Aorta (tissue), 5 donors: ENCODE measurements around the gene LCE7A. TPM values are rescaled to one million over a fixed set of nuclear protein-coding genes. Genes with fewer than 3 reads are reported as not detected.

Source experiments
- ATAC-seq: fragments of 200-7000 bp; cut with Tn5 transposase; one replicate; pipeline ENCODE4 v1.9.1; 2022; ENCODE audit warnings: moderate library complexity; ENCODE audit not compliant: low FRiP score
- DNase-seq, 2 donors: peaks; one replicate each; pipeline ENCODE4 v3.0.0-alpha.2; 2020
- H3K27ac ChIP-seq, 2 donors: one replicate each; pipeline ENCODE4 v1.5.1; 2013; ENCODE audit warnings: low read length in 2 of 2, mild to moderate bottlenecking in 2 of 2, moderate library complexity in 2 of 2, control low read depth in 1 of 2, inconsistent platforms in 1 of 2, low read depth in 1 of 2
- H3K27me3 ChIP-seq, 2 donors: one replicate each; pipeline ENCODE4 v1.6.1; 2013; ENCODE audit warnings: control low read depth in 1 of 2, low read length in 1 of 2, mild to moderate bottlenecking in 1 of 2, moderate library complexity in 1 of 2; ENCODE audit not compliant: insufficient read depth in 2 of 2, control insufficient read depth in 1 of 2
- H3K36me3 ChIP-seq, 2 donors: one replicate each; pipeline ENCODE4 v1.6.1; 2013; ENCODE audit warnings: control low read depth in 1 of 2, low read length in 1 of 2, mild to moderate bottlenecking in 1 of 2; ENCODE audit not compliant: insufficient read depth in 2 of 2, control insufficient read depth in 1 of 2
- H3K4me1 ChIP-seq, 2 donors: one replicate each; pipeline ENCODE4 v1.6.1; 2013; ENCODE audit warnings: low read length in 2 of 2, control low read depth in 1 of 2, mild to moderate bottlenecking in 1 of 2, moderate library complexity in 1 of 2; ENCODE audit not compliant: insufficient read depth in 2 of 2, control insufficient read depth in 1 of 2
- H3K4me3 ChIP-seq, 2 donors: one replicate each; pipeline ENCODE4 v1.5.1; 2013; ENCODE audit warnings: low read length in 2 of 2, control low read depth in 1 of 2, mild to moderate bottlenecking in 1 of 2
- H3K9me3 ChIP-seq: one replicate; pipeline ENCODE4 v1.6.1; 2013; ENCODE audit warnings: mild to moderate bottlenecking, low read length; ENCODE audit not compliant: control insufficient read depth
- WGBS, 2 donors: extraction: QIAGEN DNeasy Blood & Tissue Kit; methylation state at CpG; one replicate each; pipeline ENCODE4 v1.1.7; 2013; 5-methylcytosine and 5-hydroxymethylcytosine counted together
- intact Hi-C, 2 donors: fragments of 100-400 bp; cut with DNase I; formaldehyde crosslinking; loops; one replicate each; pipeline versions ENCODE4 v1.14.2 to v1.15.0; 2022
- polyA plus RNA-seq, 2 donors: library from polyadenylated mRNA; stranded (reverse); fragments of 200-250 nt; gene quantifications; one replicate each; pipeline ENCODE4 v1.2.3, GENCODE V29; 2013
- total RNA-seq, 2 donors: library from RNA; stranded (reverse); fragmentation: NEBNext Ultra II Directional; extraction: Animal tissue kit (Norgen Biotek cat#: 25700); gene quantifications; one replicate each; pipeline ENCODE4 v1.2.1, GENCODE V29; 2021
- donor health status: healthy with polysubstance abuse.
- donor health status: Bipolar disorder and iron deficiency.
- donor health status: DM: no; HTN: no; CAD: no.
- donor health status: DM: no; HTN: no; CAD: no.
- donor health status: DM: yes; HTN: yes; CAD: no.

Gene LCE7A
- total and polyA plus RNA-seq, 4 donors: not detected

DNA sequence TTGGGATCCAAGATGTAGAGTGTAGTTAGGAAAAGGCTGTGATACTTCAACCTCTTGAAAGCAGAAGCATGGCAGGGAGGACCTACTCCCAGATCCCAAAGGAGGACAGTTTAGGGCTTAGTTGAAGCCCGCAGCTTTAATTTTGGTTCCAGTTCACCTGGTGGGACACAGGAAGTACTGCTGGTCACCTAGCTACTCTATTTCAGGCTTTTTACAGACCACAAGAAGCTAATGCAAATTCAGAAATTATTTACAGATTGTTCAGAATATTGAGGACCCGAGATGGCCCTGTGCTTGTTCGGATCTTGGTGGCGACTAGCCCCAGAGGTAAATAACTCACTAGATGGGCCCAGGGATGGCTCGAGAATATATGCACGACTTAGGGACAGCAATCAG, 11.9 kb downstream of the LCE7A start:
- intact Hi-C loops: loop anchor here in 1 of 2 donors (5.0 kb wide), 1 partner anchor 351 kb away; no protein-coding TSS in a partner anchor

DNA sequence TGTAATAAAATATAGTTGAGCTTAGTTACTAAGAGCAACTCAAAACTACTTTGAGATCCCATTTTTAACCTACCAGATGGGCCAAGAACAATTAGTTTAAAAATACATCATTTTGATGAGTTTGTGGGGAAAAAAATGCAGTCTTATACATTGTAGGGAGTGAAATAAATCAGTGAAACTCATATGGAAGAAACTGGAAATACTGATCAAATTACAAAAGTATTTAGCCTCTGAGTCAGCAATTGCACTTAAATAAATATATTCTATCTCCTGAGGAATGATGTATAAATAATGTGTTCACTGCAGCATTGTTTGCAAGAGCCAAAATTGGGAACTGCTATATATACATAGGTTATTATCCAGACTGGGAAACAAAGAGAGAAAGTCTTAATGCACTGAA, 13.7 kb downstream of the LCE7A start:
- intact Hi-C loops: loop anchor here in 1 of 2 donors (5.0 kb wide), 1 partner anchor 349 kb away; no protein-coding TSS in a partner anchor
- no peaks in the 10 kb centered on the region for H3K4me1 ChIP-seq
- H3K9me3 ChIP-seq: no peaks in the 10 kb centered on the region
- no peaks in the 10 kb centered on the region for H3K27me3 ChIP-seq
- no peak overlapping the region for H3K27ac ChIP-seq
- H3K36me3 ChIP-seq: no peaks in the 10 kb centered on the region
- H3K4me3 ChIP-seq: no peak overlapping the region
- DNase-seq (no peak), ATAC-seq (no peak)

More for the DNA sequence above, 11.9 kb downstream of the LCE7A start:
- Histone ChIP-seq H3K4me1 (no peaks in the 10 kb centered on the region), H3K27me3 (no peaks in the 10 kb centered on the region), H3K9me3 (no peaks in the 10 kb centered on the region), H3K36me3 (no peaks in the 10 kb centered on the region), H3K27ac (no peak overlapping the region), H3K4me3 (no peak overlapping the region)
- DNase-seq (no peak), ATAC-seq (no peak)
- 87 to 88% methylated on average over 6 of the region's 6 CpGs for WGBS, 2 donors

DNA sequence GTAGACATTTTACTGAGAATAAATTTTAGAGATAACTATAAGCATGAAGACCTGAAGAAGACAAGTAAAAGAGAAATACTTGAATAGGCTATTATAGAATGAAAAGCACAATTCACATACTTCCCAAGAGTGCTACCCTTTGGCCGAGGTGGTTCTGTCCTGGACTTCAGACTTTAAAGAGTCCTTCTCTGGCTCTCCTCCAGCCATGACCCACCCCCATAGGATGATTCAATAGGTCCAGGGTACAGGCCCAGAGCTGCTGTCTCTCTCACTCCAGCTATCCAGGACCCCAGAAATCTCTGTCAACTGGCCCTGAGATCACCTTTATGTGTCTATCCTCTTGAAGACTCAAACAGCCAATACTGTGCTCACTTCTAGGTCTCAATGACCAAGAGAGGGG, 17.0 kb downstream of the LCE7A start:
- Histone ChIP-seq H3K36me3 (no peaks in the 10 kb centered on the region), H3K4me3 (no peak overlapping the region), H3K27ac (no peak overlapping the region), H3K4me1 (no peaks in the 10 kb centered on the region), H3K9me3 (no peaks in the 10 kb centered on the region), H3K27me3 (no peaks in the 10 kb centered on the region)
- intact Hi-C loops: no loop called here
- WGBS, 2 donors: 77 to 88% methylated on average over 1 of the region's 1 CpG
- ATAC-seq: no peak
- DNase-seq: no peak

DNA sequence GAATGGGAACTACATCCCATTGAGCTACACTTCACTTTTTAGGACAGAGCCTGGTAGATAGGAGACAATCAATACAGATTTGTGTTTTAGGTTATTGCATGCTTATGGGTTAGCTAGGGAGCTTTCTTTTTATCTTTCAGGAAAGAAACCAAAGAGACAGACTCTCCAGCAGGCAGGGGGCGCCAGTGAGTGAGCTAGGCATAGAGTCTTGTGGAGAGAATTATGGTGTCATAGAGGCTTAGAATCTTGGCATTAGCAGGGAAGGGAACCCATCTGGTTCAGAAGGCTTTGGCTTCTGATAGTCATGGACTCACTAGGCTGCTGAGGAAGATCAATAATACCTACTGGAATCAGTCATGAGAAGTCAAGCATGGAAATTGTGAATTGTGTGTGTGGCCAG, 18.2 kb downstream of the LCE7A start, which contains the start of gene SMCP:
TSS of gene SMCP (plus strand) at position 281 of the 400 bp plus-strand sequence. CDS start 6,101 bp downstream, outside the sequence.
- ATAC-seq (no peak), DNase-seq (no peak)
- intact Hi-C loops: no loop called here
- Histone ChIP-seq H3K27me3 (no peaks in the 10 kb centered on the region), H3K4me3 (no peak within 1 kb of the TSS), H3K4me1 (no peaks in the 10 kb centered on the region), H3K36me3 (no peaks in the 10 kb centered on the region), H3K9me3 (no peaks in the 10 kb centered on the region), H3K27ac (no peak within 1 kb of the TSS)
- WGBS, 2 donors: 10 to 11% methylated on average over 1 of the region's 1 CpG

DNA sequence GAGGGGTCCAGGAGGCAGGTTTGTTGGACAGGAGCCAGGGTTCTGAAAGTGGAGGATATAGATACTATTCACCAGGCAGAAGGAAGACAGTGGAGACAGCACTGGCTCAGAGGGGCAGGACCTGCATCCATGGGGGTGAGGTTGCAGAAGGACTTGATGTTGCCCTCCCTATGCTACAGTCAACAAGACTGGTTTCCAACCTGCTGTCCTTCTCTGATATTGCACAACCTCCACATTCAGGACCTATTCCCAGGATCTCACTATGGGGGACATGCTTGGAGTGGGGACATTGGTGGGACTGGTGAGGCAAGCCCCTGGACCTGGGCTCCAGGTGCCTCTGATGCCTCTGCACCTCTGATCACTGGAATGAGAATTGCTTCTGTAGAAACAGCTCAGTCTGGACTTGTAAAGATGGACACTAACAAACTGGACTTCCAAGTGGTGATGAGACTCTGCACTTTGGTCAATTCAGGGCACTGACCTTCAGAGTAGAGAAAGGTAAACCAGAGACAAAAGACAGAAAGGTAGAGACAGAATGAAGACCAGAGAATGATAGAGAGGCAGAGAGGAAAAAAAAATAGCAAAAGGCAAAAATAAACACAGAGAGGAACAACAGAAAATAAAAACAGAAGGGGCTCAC, 19.9 kb downstream of the LCE7A start:
- Histone ChIP-seq H3K4me1 (peaks cover 0 to 4% of the 10 kb centered on the region in 2 donors), H3K4me3 (no peak overlapping the region), H3K27ac (no peak overlapping the region), H3K27me3 (no peaks in the 10 kb centered on the region), H3K36me3 (no peaks in the 10 kb centered on the region), H3K9me3 (no peaks in the 10 kb centered on the region)
- no peak for DNase-seq
- ATAC-seq: no peak
- intact Hi-C loops: no loop called here

DNA sequence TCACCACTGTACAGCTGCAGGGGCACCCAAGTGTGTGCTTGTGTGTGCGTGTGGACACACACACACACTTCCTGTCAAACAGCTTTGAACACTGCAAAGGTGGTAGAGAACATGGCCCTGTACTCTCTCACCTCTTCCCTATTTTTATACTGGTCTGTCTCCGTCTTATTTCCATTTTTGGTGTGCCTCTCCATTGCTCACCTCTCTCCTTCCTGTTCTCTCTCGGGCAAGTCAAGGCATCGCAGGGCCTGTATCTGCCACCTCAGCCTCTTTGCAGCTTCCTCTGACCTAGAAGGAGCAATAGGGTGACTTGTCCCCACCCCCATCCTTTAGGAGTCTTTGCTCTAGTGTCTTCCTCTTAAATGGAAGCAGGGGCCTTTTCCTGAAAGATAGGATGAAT, 20.5 kb downstream of the LCE7A start:
- H3K27ac ChIP-seq: no peak overlapping the region

DNA sequence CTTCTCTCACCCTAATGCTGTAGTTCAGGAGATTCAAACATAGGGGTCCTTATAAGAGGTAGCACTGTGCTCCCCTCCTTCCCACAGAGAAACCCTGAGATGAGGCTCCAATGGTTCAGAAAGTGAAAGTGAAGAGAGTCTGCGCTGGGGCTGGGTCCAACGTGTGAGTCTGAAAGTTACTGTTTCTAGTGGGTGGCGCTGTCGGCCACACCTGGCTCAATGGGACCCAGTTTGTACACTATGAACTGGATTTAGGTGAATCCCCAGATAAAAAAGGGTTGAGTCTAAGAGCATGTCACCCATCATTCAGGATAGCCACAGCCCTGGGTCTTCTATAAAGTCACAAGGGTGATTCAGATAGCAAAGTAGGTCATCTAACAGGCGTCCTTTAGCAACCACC, 21.1 kb downstream of the LCE7A start:
- peaks cover 3 to 7% of the 10 kb centered on the region in 2 donors for H3K4me1 ChIP-seq
- no peak for ATAC-seq
- intact Hi-C loops: no loop called here

More for the DNA sequence above, 20.5 kb downstream of the LCE7A start:
- DNase-seq (no peak), ATAC-seq (no peak)
- Histone ChIP-seq H3K27me3 (no peaks in the 10 kb centered on the region), H3K9me3 (no peaks in the 10 kb centered on the region), H3K4me3 (no peak overlapping the region), H3K4me1 (peaks cover 3 to 5% of the 10 kb centered on the region in 2 donors), H3K36me3 (no peaks in the 10 kb centered on the region)
- intact Hi-C loops: no loop called here
- 94 to 97% methylated on average over 4 of the region's 4 CpGs for WGBS, 2 donors

DNA sequence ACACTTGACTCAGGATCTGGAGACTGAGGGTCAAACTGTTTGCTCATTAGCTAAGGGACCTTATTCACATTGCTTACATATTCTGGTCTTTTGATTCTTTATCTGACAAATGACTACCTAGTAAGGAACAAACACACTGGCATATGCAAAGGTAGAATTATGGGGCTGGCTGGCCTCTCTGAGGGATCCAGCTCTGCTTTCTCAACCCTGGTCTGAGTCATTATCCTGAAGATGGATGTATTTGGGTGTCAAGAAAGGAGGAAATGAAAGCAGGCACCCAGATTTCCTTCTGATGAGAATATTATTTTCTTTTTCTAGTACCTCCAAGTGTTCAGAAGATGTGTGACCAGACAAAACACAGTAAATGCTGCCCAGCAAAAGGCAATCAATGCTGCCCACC, 24.3 kb downstream of the LCE7A start:
- ATAC-seq (no peak), DNase-seq (no peak)
- Histone ChIP-seq H3K27ac (no peak overlapping the region), H3K27me3 (no peaks in the 10 kb centered on the region), H3K4me3 (no peak overlapping the region), H3K4me1 (peaks cover 3 to 7% of the 10 kb centered on the region in 2 donors), H3K36me3 (no peaks in the 10 kb centered on the region), H3K9me3 (no peaks in the 10 kb centered on the region)
- intact Hi-C loops: no loop called here

More for the DNA sequence above, 21.1 kb downstream of the LCE7A start:
- Histone ChIP-seq H3K9me3 (no peaks in the 10 kb centered on the region), H3K27me3 (no peaks in the 10 kb centered on the region), H3K27ac (no peak overlapping the region), H3K36me3 (no peaks in the 10 kb centered on the region), H3K4me3 (no peak overlapping the region)
- DNase-seq: no peak
- 77 to 83% methylated on average over 5 of the region's 5 CpGs for WGBS, 2 donors

DNA sequence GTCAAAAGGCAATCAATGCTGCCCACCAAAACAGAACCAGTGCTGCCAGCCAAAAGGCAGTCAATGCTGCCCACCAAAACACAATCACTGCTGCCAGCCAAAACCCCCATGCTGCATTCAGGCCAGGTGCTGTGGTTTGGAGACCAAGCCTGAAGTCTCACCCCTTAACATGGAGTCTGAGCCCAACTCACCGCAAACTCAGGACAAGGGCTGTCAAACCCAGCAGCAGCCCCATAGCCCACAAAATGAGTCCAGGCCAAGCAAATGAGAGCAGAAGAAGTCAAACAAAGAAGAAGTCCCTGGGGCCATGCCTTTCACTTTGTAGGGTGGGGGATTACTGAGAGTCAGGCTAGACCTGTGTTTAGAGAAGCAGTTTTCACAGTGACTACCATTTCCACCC, 24.7 kb downstream of the LCE7A start:
- no peak overlapping the region for H3K4me3 ChIP-seq
- H3K4me1 ChIP-seq: peaks cover 3 to 7% of the 10 kb centered on the region in 2 donors
- no peak for DNase-seq
- no peak for ATAC-seq
- no peaks in the 10 kb centered on the region for H3K9me3 ChIP-seq
- H3K27ac ChIP-seq: peak overlapping the region in 1 of 2 donors; percentile 41
- 83 to 92% methylated on average over 1 of the region's 1 CpG for WGBS, 2 donors
- H3K27me3 ChIP-seq: no peaks in the 10 kb centered on the region
- intact Hi-C loops: no loop called here
- H3K36me3 ChIP-seq: no peaks in the 10 kb centered on the region
